Loucy (cell line): ENCODE measurements around the gene KISS1.

Source experiments
- H2AFZ ChIP-seq: fragments of 200-600 bp; sonication (generic); 2 replicates; pipeline ENCODE4 v1.6.0; 2016; ENCODE audit warnings: antibody characterized with exemption, mild to moderate bottlenecking, low read length, moderate library complexity
- H3F3A ChIP-seq: fragments of 200-600 bp; 2 replicates; pipeline ENCODE4 v1.6.0; 2016; ENCODE audit warnings: antibody characterized with exemption, low read depth, mild to moderate bottlenecking
- H3K27me3 ChIP-seq: fragments of 200-600 bp; sonication (generic); 2 replicates; pipeline ENCODE4 v1.6.1; 2014; ENCODE audit warnings: low read length, mild to moderate bottlenecking; ENCODE audit not compliant: insufficient read depth, poor library complexity, severe bottlenecking
- H3K36me3 ChIP-seq: fragments of 200-600 bp; sonication (generic); 2 replicates; pipeline ENCODE4 v1.6.1; 2016; ENCODE audit warnings: low read length; ENCODE audit not compliant: insufficient read depth
- H3K4me1 ChIP-seq: fragments of 200-600 bp; sonication (generic); 2 replicates; pipeline ENCODE4 v1.5.1; 2014; ENCODE audit warnings: low read length, mild to moderate bottlenecking; ENCODE audit not compliant: insufficient read depth, poor library complexity, severe bottlenecking
- H3K4me2 ChIP-seq: fragments of 200-600 bp; sonication (generic); 2 replicates; pipeline ENCODE4 v1.6.0; 2014; ENCODE audit warnings: antibody characterized with exemption, low read length, low read depth, mild to moderate bottlenecking; ENCODE audit not compliant: poor library complexity, severe bottlenecking
- H3K4me3 ChIP-seq: fragments of 200-600 bp; sonication (generic); 2 replicates; pipeline ENCODE4 v1.5.1; 2014; ENCODE audit warnings: low read length, mild to moderate bottlenecking, mixed read lengths; ENCODE audit not compliant: poor library complexity, severe bottlenecking
- H3K79me2 ChIP-seq: fragments of 200-600 bp; sonication (generic); 2 replicates; pipeline ENCODE4 v1.6.1; 2014; ENCODE audit warnings: low read length; ENCODE audit not compliant: insufficient read depth
- H3K9ac ChIP-seq: fragments of 200-600 bp; sonication (generic); 2 replicates; pipeline ENCODE4 v1.6.0; 2014; ENCODE audit warnings: mild to moderate bottlenecking, low read depth, low read length, moderate library complexity; ENCODE audit not compliant: poor library complexity, severe bottlenecking
- H3K9me2 ChIP-seq: fragments of 200-600 bp; sonication (generic); replicated peaks from 2 replicates; pipeline ENCODE4 v1.6.1; 2016; ENCODE audit warnings: low read depth, low read length, mixed read lengths
- H3K9me3 ChIP-seq: fragments of 200-600 bp; sonication (generic); 2 replicates; pipeline ENCODE4 v1.6.1; 2014; ENCODE audit warnings: mild to moderate bottlenecking, antibody characterized with exemption, low read length, low read depth; ENCODE audit not compliant: insufficient read depth
- H4K20me1 ChIP-seq: fragments of 200-600 bp; sonication (generic); 2 replicates; pipeline ENCODE4 v1.6.0; 2014; ENCODE audit warnings: antibody characterized with exemption, low read length, mild to moderate bottlenecking; ENCODE audit not compliant: insufficient read depth, poor library complexity, severe bottlenecking
- EZH2phosphoT487 ChIP-seq: fragments of 200-600 bp; IDR thresholded peaks from 2 replicates; pipeline ENCODE4 v1.6.1; 2018; ENCODE audit warnings: antibody characterized with exemption, mild to moderate bottlenecking, moderate library complexity, borderline replicate concordance
- TF ChIP-seq, protein P1 (sequence below): fragments of 200-600 bp; sonication (generic); conservative IDR thresholded peaks from 2 replicates; pipeline ENCODE4 v1.5.1; 2014; ENCODE audit warnings: mild to moderate bottlenecking, antibody characterized with exemption, low read length

The KISS1 gene

GRCh38 chr1:204201348-204202040 is 5.2 kb upstream of the KISS1 start:
- no peaks in the 10 kb centered on the region for H3K27me3 ChIP-seq
- H4K20me1 ChIP-seq = no peaks in the 10 kb centered on the region
- H3K36me3 ChIP-seq = no peaks in the 10 kb centered on the region
- no peak overlapping the region for H3K4me2 ChIP-seq
- no peaks in the 10 kb centered on the region for H3K9me3 ChIP-seq
- no peak overlapping the region for H3K4me3 ChIP-seq
- H3F3A ChIP-seq = no peaks in the 10 kb centered on the region
- H2AFZ ChIP-seq = no peak overlapping the region
- no peaks in the 10 kb centered on the region for H3K4me1 ChIP-seq
- TF ChIP-seq, protein P1, sequence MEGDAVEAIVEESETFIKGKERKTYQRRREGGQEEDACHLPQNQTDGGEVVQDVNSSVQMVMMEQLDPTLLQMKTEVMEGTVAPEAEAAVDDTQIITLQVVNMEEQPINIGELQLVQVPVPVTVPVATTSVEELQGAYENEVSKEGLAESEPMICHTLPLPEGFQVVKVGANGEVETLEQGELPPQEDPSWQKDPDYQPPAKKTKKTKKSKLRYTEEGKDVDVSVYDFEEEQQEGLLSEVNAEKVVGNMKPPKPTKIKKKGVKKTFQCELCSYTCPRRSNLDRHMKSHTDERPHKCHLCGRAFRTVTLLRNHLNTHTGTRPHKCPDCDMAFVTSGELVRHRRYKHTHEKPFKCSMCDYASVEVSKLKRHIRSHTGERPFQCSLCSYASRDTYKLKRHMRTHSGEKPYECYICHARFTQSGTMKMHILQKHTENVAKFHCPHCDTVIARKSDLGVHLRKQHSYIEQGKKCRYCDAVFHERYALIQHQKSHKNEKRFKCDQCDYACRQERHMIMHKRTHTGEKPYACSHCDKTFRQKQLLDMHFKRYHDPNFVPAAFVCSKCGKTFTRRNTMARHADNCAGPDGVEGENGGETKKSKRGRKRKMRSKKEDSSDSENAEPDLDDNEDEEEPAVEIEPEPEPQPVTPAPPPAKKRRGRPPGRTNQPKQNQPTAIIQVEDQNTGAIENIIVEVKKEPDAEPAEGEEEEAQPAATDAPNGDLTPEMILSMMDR = no peak
- no peak for TF ChIP-seq EZH2phosphoT487
- H3K9ac ChIP-seq = no peak overlapping the region
- H3K9me2 ChIP-seq = no peaks in the 10 kb centered on the region
- H3K79me2 ChIP-seq = no peaks in the 10 kb centered on the region

DNA sequence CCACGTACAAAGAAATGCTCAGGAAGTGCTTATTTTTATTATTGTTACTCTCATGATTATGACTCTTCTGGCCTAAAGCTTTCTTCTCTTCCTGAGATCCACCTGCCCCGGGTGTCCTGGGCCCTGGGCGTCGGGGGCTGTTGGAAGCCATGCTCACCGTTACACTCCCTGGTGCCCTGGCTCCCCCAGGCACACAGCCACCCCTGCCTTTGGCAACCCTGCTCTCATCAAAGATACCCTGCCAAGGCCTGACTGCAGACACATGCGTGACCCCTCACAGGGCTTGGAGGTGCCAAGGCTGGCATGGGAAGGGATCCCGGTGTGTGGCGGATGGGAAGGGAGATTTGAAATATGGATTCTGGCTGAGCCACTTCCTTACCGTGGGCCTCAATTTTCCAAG is 3.3 kb upstream of the KISS1 start:
- Histone ChIP-seq H3K36me3 (no peaks in the 10 kb centered on the region), H3K79me2 (no peaks in the 10 kb centered on the region), H3K4me1 (no peaks in the 10 kb centered on the region), H4K20me1 (no peaks in the 10 kb centered on the region), H2AFZ (no peak overlapping the region; the same call in 1 of the 2 replicates), H3F3A (no peaks in the 10 kb centered on the region), H3K4me3 (no peak overlapping the region), H3K4me2 (no peak overlapping the region), H3K27me3 (no peaks in the 10 kb centered on the region), H3K9me2 (no peaks in the 10 kb centered on the region), H3K9ac (no peak overlapping the region), H3K9me3 (no peaks in the 10 kb centered on the region)
- no peak for TF ChIP-seq EZH2phosphoT487
- TF ChIP-seq, protein P1 = no peak

DNA sequence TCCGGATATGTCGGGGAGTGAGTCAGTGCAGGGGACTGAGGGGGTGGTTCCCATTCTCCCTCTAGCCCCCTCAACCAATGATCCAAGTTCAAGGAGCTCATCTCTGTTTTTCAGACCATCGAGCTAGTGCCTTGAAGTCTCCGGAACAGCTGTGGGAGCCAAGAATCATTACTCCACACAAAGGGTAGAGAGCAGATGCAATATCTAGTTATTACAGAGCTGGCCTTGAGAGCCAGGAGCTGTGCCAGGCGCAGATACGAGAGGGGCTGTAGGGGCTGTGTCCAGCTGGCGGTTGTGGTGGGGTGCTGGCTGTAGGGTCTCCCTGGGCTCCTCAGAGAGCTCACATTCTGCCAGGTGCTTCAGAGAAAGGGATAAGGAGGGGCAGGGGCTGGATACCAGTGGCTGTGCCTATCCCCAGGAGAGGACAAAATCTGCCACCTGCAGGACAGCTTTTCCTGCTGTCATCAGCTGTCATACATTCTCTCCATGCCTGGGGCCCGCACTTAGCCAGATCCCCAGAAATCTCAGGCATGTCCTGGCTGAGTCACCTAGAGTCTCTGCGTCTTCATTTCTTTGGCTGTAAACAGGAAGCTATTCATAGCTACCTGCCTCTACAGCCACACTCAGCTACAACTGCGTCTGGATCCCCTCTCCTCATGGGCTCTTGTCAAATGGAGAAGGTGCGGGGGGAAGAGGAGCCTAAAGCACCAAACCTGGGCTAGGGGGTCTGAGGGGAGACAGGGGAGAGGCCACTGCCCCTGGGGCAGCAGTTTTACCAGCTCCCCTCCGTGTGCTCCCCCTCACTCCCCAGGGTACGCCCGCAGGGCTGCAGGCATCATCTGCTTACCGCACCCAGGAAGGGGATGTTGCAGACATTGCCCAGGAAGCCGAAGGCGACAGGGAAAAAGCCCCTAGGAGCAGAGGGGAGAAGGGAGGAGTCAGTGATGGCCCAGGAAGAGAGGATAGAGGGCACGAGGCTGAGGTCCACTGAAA is 2.4 kb upstream of the KISS1 start:
- Histone ChIP-seq H3K9me3 (no peaks in the 10 kb centered on the region), H3F3A (no peaks in the 10 kb centered on the region), H3K4me2 (no peak overlapping the region), H3K9ac (no peak overlapping the region), H3K79me2 (no peaks in the 10 kb centered on the region), H3K9me2 (no peaks in the 10 kb centered on the region), H3K27me3 (no peaks in the 10 kb centered on the region), H4K20me1 (no peaks in the 10 kb centered on the region), H3K4me3 (no peak overlapping the region), H3K36me3 (no peaks in the 10 kb centered on the region), H3K4me1 (no peaks in the 10 kb centered on the region), H2AFZ (no peak overlapping the region)
- TF ChIP-seq, protein P1 = no peak
- TF ChIP-seq EZH2phosphoT487 = no peak
